ENCODE data around the gene PANX1.

Gene PANX1

GRCh38 chr11:94120946-94121345 is 7.7 kb upstream of the PANX1 start:
- Histone ChIP-seq H3K4me1 (ENCODE audit: insufficient read depth, low read length, poor library complexity, severe bottlenecking) (no peaks in the 10 kb centered on the region), H3K79me2 (ENCODE audit: insufficient read depth, low read length) (no peaks in the 10 kb centered on the region), H4K20me1 (ENCODE audit: insufficient read depth, low read length, poor library complexity, severe bottlenecking) (no peaks in the 10 kb centered on the region), H3K4me2 (ENCODE audit: low read depth, low read length, poor library complexity, severe bottlenecking) (no peak overlapping the region), H3K9me3 (ENCODE audit: insufficient read depth, low read depth, low read length) (no peaks in the 10 kb centered on the region), H2AFZ (ENCODE audit: low read length) (no peak overlapping the region), H3K9me2 (replicated peaks; ENCODE audit: low read depth, low read length) (no peaks in the 10 kb centered on the region), H3K36me3 (ENCODE audit: insufficient read depth, low read length) (no peaks in the 10 kb centered on the region), H3F3A (ENCODE audit: low read depth) (no peaks in the 10 kb centered on the region), H3K27me3 (ENCODE audit: insufficient read depth, low read length, poor library complexity, severe bottlenecking) (no peaks in the 10 kb centered on the region), H3K9ac (ENCODE audit: low read depth, low read length, poor library complexity, severe bottlenecking) (no peak overlapping the region), H3K4me3 (ENCODE audit: low read length, poor library complexity, severe bottlenecking) (no peak overlapping the region)
- TF ChIP-seq CTCF (conservative IDR thresholded peaks at IDR 0.05; ENCODE audit: low read length) (no peak), EZH2phosphoT487 (IDR thresholded peaks at IDR 0.05; ENCODE audit: borderline replicate concordance) (no peak)

- Histone ChIP-seq H2AFZ (ENCODE audit: low read length) (no peak overlapping the region), H3K4me1 (ENCODE audit: insufficient read depth, low read length, poor library complexity, severe bottlenecking) (peaks cover 22% of the 10 kb centered on the region), H3K9me3 (ENCODE audit: insufficient read depth, low read depth, low read length) (no peaks in the 10 kb centered on the region), H3K27me3 (ENCODE audit: insufficient read depth, low read length, poor library complexity, severe bottlenecking) (no peaks in the 10 kb centered on the region), H3K79me2 (ENCODE audit: insufficient read depth, low read length) (peaks cover 28% of the 10 kb centered on the region), H3K9me2 (replicated peaks; ENCODE audit: low read depth, low read length) (no peaks in the 10 kb centered on the region), H4K20me1 (ENCODE audit: insufficient read depth, low read length, poor library complexity, severe bottlenecking) (peaks cover 7% of the 10 kb centered on the region), H3K9ac (ENCODE audit: low read depth, low read length, poor library complexity, severe bottlenecking) (no peak overlapping the region), H3K36me3 (ENCODE audit: insufficient read depth, low read length) (no peaks in the 10 kb centered on the region), H3K4me3 (ENCODE audit: low read length, poor library complexity, severe bottlenecking) (no peak overlapping the region), H3F3A (ENCODE audit: low read depth) (no peaks in the 10 kb centered on the region), H3K4me2 (ENCODE audit: low read depth, low read length, poor library complexity, severe bottlenecking) (no peak overlapping the region)
- TF ChIP-seq CTCF (conservative IDR thresholded peaks at IDR 0.05; ENCODE audit: low read length) (no peak), EZH2phosphoT487 (IDR thresholded peaks at IDR 0.05; ENCODE audit: borderline replicate concordance) (no peak)
Observed at GRCh38 chr11:94125407-94126115, 3.1 kb upstream of the PANX1 start.

- no peaks in the 10 kb centered on the region for H3K9me3 ChIP-seq (ENCODE audit: insufficient read depth, low read depth, low read length)
- no peaks in the 10 kb centered on the region for H3F3A ChIP-seq (ENCODE audit: low read depth)
- H3K4me1 ChIP-seq (ENCODE audit: insufficient read depth, low read length, poor library complexity, severe bottlenecking): peaks cover 41% of the 10 kb centered on the region
- TF ChIP-seq EZH2phosphoT487 (IDR thresholded peaks at IDR 0.05; ENCODE audit: borderline replicate concordance) (no peak), CTCF (conservative IDR thresholded peaks at IDR 0.05; ENCODE audit: low read length) (no peak)
- H3K4me3 ChIP-seq (ENCODE audit: low read length, poor library complexity, severe bottlenecking): peak overlapping the region; percentile 92
- H3K36me3 ChIP-seq (ENCODE audit: insufficient read depth, low read length): no peaks in the 10 kb centered on the region
- H3K4me2 ChIP-seq (ENCODE audit: low read depth, low read length, poor library complexity, severe bottlenecking): peak overlapping the region; percentile 92
- no peaks in the 10 kb centered on the region for H3K9me2 ChIP-seq (replicated peaks; ENCODE audit: low read depth, low read length)
- H3K79me2 ChIP-seq (ENCODE audit: insufficient read depth, low read length): peaks cover 49% of the 10 kb centered on the region
- no peaks in the 10 kb centered on the region for H3K27me3 ChIP-seq (ENCODE audit: insufficient read depth, low read length, poor library complexity, severe bottlenecking)
- H2AFZ ChIP-seq (ENCODE audit: low read length): peak overlapping the region; percentile 93
- peak overlapping the region; percentile 81 for H3K9ac ChIP-seq (ENCODE audit: low read depth, low read length, poor library complexity, severe bottlenecking)
- peaks cover 27% of the 10 kb centered on the region for H4K20me1 ChIP-seq (ENCODE audit: insufficient read depth, low read length, poor library complexity, severe bottlenecking)
Observed at GRCh38 chr11:94127638-94128037, 1.0 kb upstream of the PANX1 start.
